ENCODE data around the gene OR2A14.
"Not testable (repeated sequence)": the region's sequence is repeated elsewhere in the genome, so short reads cannot be mapped to it uniquely, and the experiment has no call there.

OR2A14 gene

GRCh38 chr7:144113651-144114050, 9.3 kb upstream of the OR2A14 start:
- DNase-seq (ENCODE audit: low read depth): no peak
- no peak overlapping the region for H3K9ac ChIP-seq (ENCODE audit: low read length)

DNA sequence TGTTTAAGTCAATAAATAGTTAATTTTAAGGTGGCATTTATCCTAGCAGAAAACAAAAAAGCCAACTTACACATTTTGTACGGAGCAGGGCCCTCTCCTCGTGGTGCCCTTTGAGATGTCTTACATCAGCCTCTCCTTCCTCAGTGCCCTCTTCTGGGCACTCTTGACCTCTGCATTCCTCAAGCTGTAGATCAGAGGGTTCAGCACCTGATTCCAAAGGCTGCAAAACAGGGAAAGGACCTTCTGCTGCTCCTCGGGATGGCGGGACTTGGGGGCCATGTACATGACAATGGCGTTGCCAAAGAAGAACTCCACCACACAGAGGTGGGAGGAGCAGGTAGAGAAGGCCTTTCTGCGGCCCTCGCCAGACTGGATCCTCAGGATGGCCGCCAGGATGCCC, 4.6 kb upstream of the OR2A14 start:
- Histone ChIP-seq H3K4me3 (ENCODE audit: low read length) (no peak overlapping the region), H3K9me3 (ENCODE audit: control insufficient read depth, low read length) (no peaks in the 10 kb centered on the region), H3K9ac (ENCODE audit: low read length) (no peak overlapping the region), H3K4me1 (ENCODE audit: control insufficient read depth, insufficient read depth, low read length) (no peaks in the 10 kb centered on the region), H3K36me3 (ENCODE audit: control insufficient read depth, insufficient read depth, low read length, severe bottlenecking) (no peaks in the 10 kb centered on the region), H3K27me3 (replicated peaks; ENCODE audit: control insufficient read depth, insufficient read depth, low read length) (no peaks in the 10 kb centered on the region)
- DNase-seq (ENCODE audit: low read depth): no peak

More at GRCh38 chr7:144113651-144114050, 9.3 kb upstream of the OR2A14 start:
- no peaks in the 10 kb centered on the region for H3K9me3 ChIP-seq (ENCODE audit: control insufficient read depth, low read length)
- H3K4me1 ChIP-seq (ENCODE audit: control insufficient read depth, insufficient read depth, low read length): no peaks in the 10 kb centered on the region
- no peak overlapping the region for H3K4me3 ChIP-seq (ENCODE audit: low read length)
- no peaks in the 10 kb centered on the region for H3K36me3 ChIP-seq (ENCODE audit: control insufficient read depth, insufficient read depth, low read length, severe bottlenecking)
- no peaks in the 10 kb centered on the region for H3K27me3 ChIP-seq (replicated peaks; ENCODE audit: control insufficient read depth, insufficient read depth, low read length)

- no peak overlapping the region for H3K9ac ChIP-seq (ENCODE audit: low read length)
- no peak overlapping the region for H3K4me3 ChIP-seq (ENCODE audit: low read length)
- H3K4me1 ChIP-seq (ENCODE audit: control insufficient read depth, insufficient read depth, low read length): no peaks in the 10 kb centered on the region
- no peaks in the 10 kb centered on the region for H3K36me3 ChIP-seq (ENCODE audit: control insufficient read depth, insufficient read depth, low read length, severe bottlenecking)
- peak; percentile 86 for DNase-seq (ENCODE audit: low read depth)
- no peaks in the 10 kb centered on the region for H3K9me3 ChIP-seq (ENCODE audit: control insufficient read depth, low read length)
- H3K27me3 ChIP-seq (replicated peaks; ENCODE audit: control insufficient read depth, insufficient read depth, low read length): no peaks in the 10 kb centered on the region
Observed at GRCh38 chr7:144127714-144128334, 4.8 kb downstream of the OR2A14 start.

GRCh38 chr7:144129601-144130000, 6.6 kb downstream of the OR2A14 start:
- H3K9me3 ChIP-seq (ENCODE audit: control insufficient read depth, low read length); DNase-seq (ENCODE audit: low read depth); H3K9ac ChIP-seq (ENCODE audit: low read length); H3K27me3 ChIP-seq (replicated peaks; ENCODE audit: control insufficient read depth, insufficient read depth, low read length); H3K36me3 ChIP-seq (ENCODE audit: control insufficient read depth, insufficient read depth, low read length, severe bottlenecking); H3K4me1 ChIP-seq (ENCODE audit: control insufficient read depth, insufficient read depth, low read length); H3K4me3 ChIP-seq (ENCODE audit: low read length): not testable (repeated sequence)

GRCh38 chr7:144130730-144131129, 7.8 kb downstream of the OR2A14 start:
- no peak for DNase-seq (ENCODE audit: low read depth)
- no peaks in the 10 kb centered on the region for H3K36me3 ChIP-seq (ENCODE audit: control insufficient read depth, insufficient read depth, low read length, severe bottlenecking)
- no peaks in the 10 kb centered on the region for H3K9me3 ChIP-seq (ENCODE audit: control insufficient read depth, low read length)
- no peak overlapping the region for H3K4me3 ChIP-seq (ENCODE audit: low read length)
- H3K27me3 ChIP-seq (replicated peaks; ENCODE audit: control insufficient read depth, insufficient read depth, low read length): no peaks in the 10 kb centered on the region
- no peaks in the 10 kb centered on the region for H3K4me1 ChIP-seq (ENCODE audit: control insufficient read depth, insufficient read depth, low read length)
- H3K9ac ChIP-seq (ENCODE audit: low read length): no peak overlapping the region

GRCh38 chr7:144132262-144132661, 9.3 kb downstream of the OR2A14 start:
- Histone ChIP-seq H3K27me3 (replicated peaks; ENCODE audit: control insufficient read depth, insufficient read depth, low read length) (no peaks in the 10 kb centered on the region), H3K4me1 (ENCODE audit: control insufficient read depth, insufficient read depth, low read length) (no peaks in the 10 kb centered on the region), H3K9me3 (ENCODE audit: control insufficient read depth, low read length) (no peaks in the 10 kb centered on the region), H3K4me3 (ENCODE audit: low read length) (no peak overlapping the region), H3K9ac (ENCODE audit: low read length) (no peak overlapping the region), H3K36me3 (ENCODE audit: control insufficient read depth, insufficient read depth, low read length, severe bottlenecking) (no peaks in the 10 kb centered on the region)
- no peak for DNase-seq (ENCODE audit: low read depth)

DNA sequence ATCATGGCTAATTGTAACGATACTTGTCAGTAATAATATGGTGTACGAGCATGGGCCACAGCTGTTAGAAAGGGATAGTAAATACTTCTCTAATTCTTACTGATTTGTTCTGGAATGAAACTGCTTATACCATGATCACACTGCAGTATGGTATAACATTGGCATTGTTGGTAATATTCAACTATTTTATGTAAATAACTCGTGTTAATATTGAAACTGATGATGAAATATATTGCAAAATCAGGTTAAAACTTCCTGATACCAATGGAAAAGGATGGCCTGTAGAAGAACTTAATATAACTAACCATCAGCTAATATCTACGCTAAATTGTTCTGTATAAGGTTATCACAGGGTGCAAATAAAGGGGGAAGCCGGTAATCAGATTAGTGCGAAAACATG, 10.3 kb downstream of the OR2A14 start:
- no peaks in the 10 kb centered on the region for H3K36me3 ChIP-seq (ENCODE audit: control insufficient read depth, insufficient read depth, low read length, severe bottlenecking)
- DNase-seq (ENCODE audit: low read depth): no peak
- no peaks in the 10 kb centered on the region for H3K9me3 ChIP-seq (ENCODE audit: control insufficient read depth, low read length)
- no peaks in the 10 kb centered on the region for H3K4me1 ChIP-seq (ENCODE audit: control insufficient read depth, insufficient read depth, low read length)
- H3K9ac ChIP-seq (ENCODE audit: low read length): no peak overlapping the region
- no peak overlapping the region for H3K4me3 ChIP-seq (ENCODE audit: low read length)
- H3K27me3 ChIP-seq (replicated peaks; ENCODE audit: control insufficient read depth, insufficient read depth, low read length): no peaks in the 10 kb centered on the region

GRCh38 chr7:144134116-144134515, 11.1 kb downstream of the OR2A14 start:
- H3K27me3 ChIP-seq (replicated peaks; ENCODE audit: control insufficient read depth, insufficient read depth, low read length): no peaks in the 10 kb centered on the region

GRCh38 chr7:144137501-144137900, 14.5 kb downstream of the OR2A14 start:
- peak; percentile 17 for DNase-seq (ENCODE audit: low read depth)
- Histone ChIP-seq H3K4me1 (ENCODE audit: control insufficient read depth, insufficient read depth, low read length) (no peaks in the 10 kb centered on the region), H3K9ac (ENCODE audit: low read length) (no peak overlapping the region), H3K4me3 (ENCODE audit: low read length) (no peak overlapping the region), H3K27me3 (replicated peaks; ENCODE audit: control insufficient read depth, insufficient read depth, low read length) (no peaks in the 10 kb centered on the region), H3K9me3 (ENCODE audit: control insufficient read depth, low read length) (peaks cover 6% of the 10 kb centered on the region), H3K36me3 (ENCODE audit: control insufficient read depth, insufficient read depth, low read length, severe bottlenecking) (no peaks in the 10 kb centered on the region)

More at GRCh38 chr7:144134116-144134515, 11.1 kb downstream of the OR2A14 start:
- DNase-seq (ENCODE audit: low read depth): no peak
- no peaks in the 10 kb centered on the region for H3K4me1 ChIP-seq (ENCODE audit: control insufficient read depth, insufficient read depth, low read length)
- no peak overlapping the region for H3K9ac ChIP-seq (ENCODE audit: low read length)
- no peak overlapping the region for H3K4me3 ChIP-seq (ENCODE audit: low read length)
- no peaks in the 10 kb centered on the region for H3K9me3 ChIP-seq (ENCODE audit: control insufficient read depth, low read length)
- H3K36me3 ChIP-seq (ENCODE audit: control insufficient read depth, insufficient read depth, low read length, severe bottlenecking): no peaks in the 10 kb centered on the region

GRCh38 chr7:144142187-144142586, 19.2 kb downstream of the OR2A14 start:
- DNase-seq (ENCODE audit: low read depth): no peak
- Histone ChIP-seq H3K36me3 (ENCODE audit: control insufficient read depth, insufficient read depth, low read length, severe bottlenecking) (no peaks in the 10 kb centered on the region), H3K27me3 (replicated peaks; ENCODE audit: control insufficient read depth, insufficient read depth, low read length) (no peaks in the 10 kb centered on the region), H3K9me3 (ENCODE audit: control insufficient read depth, low read length) (peaks cover 12% of the 10 kb centered on the region), H3K9ac (ENCODE audit: low read length) (no peak overlapping the region), H3K4me3 (ENCODE audit: low read length) (no peak overlapping the region), H3K4me1 (ENCODE audit: control insufficient read depth, insufficient read depth, low read length) (no peaks in the 10 kb centered on the region)

- no peak for DNase-seq (ENCODE audit: low read depth)
- no peaks in the 10 kb centered on the region for H3K4me1 ChIP-seq (ENCODE audit: control insufficient read depth, insufficient read depth, low read length)
- H3K9ac ChIP-seq (ENCODE audit: low read length): no peak overlapping the region
- H3K27me3 ChIP-seq (replicated peaks; ENCODE audit: control insufficient read depth, insufficient read depth, low read length): no peaks in the 10 kb centered on the region
- peaks cover 33% of the 10 kb centered on the region for H3K9me3 ChIP-seq (ENCODE audit: control insufficient read depth, low read length)
- no peaks in the 10 kb centered on the region for H3K36me3 ChIP-seq (ENCODE audit: control insufficient read depth, insufficient read depth, low read length, severe bottlenecking)
- no peak overlapping the region for H3K4me3 ChIP-seq (ENCODE audit: low read length)
Observed at GRCh38 chr7:144144426-144144825, 21.4 kb downstream of the OR2A14 start.

- Histone ChIP-seq H3K9me3 (ENCODE audit: control insufficient read depth, low read length) (peaks cover 43% of the 10 kb centered on the region), H3K27me3 (replicated peaks; ENCODE audit: control insufficient read depth, insufficient read depth, low read length) (no peaks in the 10 kb centered on the region), H3K9ac (ENCODE audit: low read length) (no peak overlapping the region), H3K36me3 (ENCODE audit: control insufficient read depth, insufficient read depth, low read length, severe bottlenecking) (no peaks in the 10 kb centered on the region), H3K4me1 (ENCODE audit: control insufficient read depth, insufficient read depth, low read length) (no peaks in the 10 kb centered on the region), H3K4me3 (ENCODE audit: low read length) (no peak overlapping the region)
- DNase-seq (ENCODE audit: low read depth): no peak
Observed at GRCh38 chr7:144148224-144148827, 25.4 kb downstream of the OR2A14 start.

Measured in adipocyte (in vitro differentiated cells).